ENCODE data around the gene FBXW8. TPM values are rescaled to one million over a fixed set of nuclear protein-coding genes. Genes with fewer than 3 reads are reported as not detected.

FBXW8 gene
- total RNA-seq, 1 donor from 2014 or later, result 6.3 TPM

DNA sequence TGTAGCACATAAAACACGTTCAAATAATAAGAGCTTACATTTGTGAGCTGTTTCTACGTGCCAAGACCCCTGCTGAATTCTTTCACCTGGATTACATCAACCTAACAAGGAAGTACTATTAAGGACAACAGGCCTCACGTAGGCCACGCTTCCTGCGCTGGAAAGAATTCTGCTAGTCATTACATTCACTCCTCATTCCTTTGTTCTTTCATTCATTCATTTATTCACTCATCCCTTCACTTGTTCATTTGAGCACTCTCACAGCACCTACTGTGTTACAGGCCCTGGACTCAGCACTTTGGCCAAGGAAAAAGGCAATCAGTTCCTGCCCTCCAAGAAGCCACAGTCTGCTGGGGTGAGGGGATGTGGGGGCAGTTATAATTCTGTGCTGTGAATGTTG is 160.3 kb downstream of the FBXW8 start:
- intact Hi-C loops (cut with micrococcal nuclease), result no loop called here

- intact Hi-C loops (cut with micrococcal nuclease), result no loop called here
Measured at GRCh38 chr12:117072106-117072505, 161.4 kb downstream of the FBXW8 start.

GRCh38 chr12:117072736-117073490 is 162.2 kb downstream of the FBXW8 start:
- intact Hi-C loops (cut with micrococcal nuclease), result no loop called here

DNA sequence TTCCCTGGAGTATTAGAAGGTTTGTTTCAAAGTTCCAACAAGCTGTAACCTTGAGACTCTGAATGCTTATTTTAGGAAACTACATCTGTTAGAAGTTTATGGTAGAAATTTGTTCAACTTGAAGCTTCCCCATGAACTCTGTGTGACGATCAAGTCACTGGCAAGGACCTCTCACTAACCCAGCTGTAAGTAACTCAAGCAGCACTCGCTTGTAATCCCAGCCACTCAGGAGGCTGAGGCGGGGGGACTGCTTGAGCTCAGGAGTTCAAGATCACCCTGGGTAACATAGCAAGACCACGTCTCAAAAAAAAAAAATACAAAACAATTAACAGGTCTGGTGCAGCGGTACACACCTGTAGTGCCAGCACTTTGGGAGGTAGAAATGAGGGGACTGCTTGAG is 162.9 kb downstream of the FBXW8 start:
- intact Hi-C loops (cut with micrococcal nuclease), result no loop called here

DNA sequence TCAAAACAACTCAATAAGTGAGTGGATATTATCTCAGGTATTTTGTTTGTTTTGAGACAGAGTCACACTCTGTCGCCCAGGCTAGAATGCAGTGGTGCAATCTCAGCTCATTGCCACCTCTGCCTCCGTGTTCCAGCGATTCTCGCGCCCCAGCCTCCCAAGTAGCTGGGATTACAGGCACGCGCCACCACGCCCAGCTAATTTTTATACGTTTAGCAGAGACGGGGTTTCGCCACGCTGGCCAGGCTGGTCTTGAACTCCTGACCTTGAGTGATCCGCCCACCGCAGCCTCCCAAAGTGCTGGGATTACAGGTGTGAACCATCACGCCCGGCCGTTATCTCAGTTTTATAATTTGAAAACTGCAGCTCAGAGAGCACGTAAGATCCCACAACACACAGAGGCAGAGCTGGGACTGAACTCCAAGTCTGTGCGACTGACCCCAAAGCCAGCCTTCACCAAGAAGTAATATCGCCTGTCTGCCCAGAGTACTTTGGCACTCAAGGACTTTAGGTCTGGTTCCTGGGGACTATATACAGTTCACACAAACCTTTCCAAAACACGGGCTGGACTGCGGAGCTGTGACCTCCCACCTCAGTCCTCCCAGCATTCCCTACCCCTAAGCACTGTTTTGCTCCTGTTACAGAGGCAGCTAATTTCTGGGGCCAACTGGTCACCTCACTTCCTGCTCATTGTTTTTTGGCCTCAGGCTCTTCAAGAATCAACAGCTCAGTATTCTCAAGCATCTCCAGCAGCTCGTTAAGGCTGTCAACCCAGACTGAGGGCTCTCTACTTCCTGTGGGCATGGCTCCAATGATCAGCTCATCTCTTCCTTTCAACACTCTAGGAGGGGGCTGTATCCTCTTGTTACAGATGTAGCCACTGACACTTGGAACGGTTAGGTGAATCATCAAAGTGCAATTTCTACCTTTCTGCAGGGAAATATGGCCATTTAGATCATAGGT is 165.9 kb downstream of the FBXW8 start:
- intact Hi-C loops (cut with micrococcal nuclease), result no loop called here

DNA sequence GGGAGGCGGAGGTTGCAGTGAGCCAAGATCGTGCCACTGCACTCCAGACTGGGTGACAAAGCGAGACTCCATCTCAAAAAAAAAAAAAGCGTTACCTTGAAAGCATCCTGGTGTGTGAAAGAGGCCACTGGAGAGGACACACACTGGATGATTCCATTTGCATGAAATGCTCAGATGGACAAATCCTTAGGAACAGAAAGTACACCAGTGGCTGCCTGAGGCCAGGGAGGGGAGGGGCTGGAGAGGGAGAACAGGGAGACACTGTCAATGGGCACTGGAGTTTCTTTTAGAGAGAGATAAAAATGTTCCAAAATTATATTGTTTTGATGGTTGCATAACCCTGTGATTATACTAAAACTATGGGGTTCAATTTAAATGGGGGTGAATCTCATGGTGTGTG is 168.7 kb downstream of the FBXW8 start:
- intact Hi-C loops (cut with micrococcal nuclease), result no loop called here

DNA sequence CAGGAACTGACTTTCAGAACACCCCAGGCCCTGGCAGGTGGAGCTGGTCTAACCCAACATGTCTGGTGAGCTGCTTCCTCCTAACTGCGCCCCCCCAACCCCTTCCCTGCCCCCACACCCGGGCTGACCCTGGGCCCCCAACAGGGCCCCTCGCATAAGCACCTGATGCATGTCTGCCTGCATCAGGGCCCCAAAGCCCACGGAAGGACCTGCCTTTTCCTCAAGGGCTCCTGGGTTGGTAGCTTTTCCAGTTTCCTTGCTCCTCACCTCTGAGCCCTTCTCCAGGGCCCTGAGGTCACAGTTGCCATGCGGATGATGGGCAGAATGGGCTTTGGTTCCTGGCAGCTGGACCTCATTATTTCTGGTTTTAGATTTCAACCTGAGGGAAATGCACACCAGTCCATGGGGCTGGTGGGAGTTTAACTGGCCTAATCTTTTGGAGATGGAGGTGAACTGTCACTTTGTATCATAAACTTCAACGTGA is 170.0 kb downstream of the FBXW8 start:
- intact Hi-C loops (cut with micrococcal nuclease), result no loop called here

Other genes starting within 250 kb of the FBXW8 start
- gene SPRING1, start 172.9 kb upstream of the FBXW8 start, total RNA-seq, result 24.9 and 30.3 TPM in 2 replicates
- gene RNFT2, start 172.6 kb upstream of the FBXW8 start, total RNA-seq, result 8.6 and 9.0 TPM in 2 replicates
- not detected in 2 replicates for gene HRK, start 29.5 kb upstream of the FBXW8 start, total RNA-seq
- 39.8 and 40.9 TPM in 2 replicates for gene TESC, start 188.5 kb downstream of the FBXW8 start, total RNA-seq

Data from T-helper 2 cell treated with Interferon-gamma antibody and Interleukin-4, amounts not matched to agents 100 ng/mL and 5 ng/mL, for 36 hours (primary cell).